ENCODE data around the gene FAS. TPM values are rescaled to one million over a fixed set of nuclear protein-coding genes. Genes with fewer than 3 reads are reported as not detected.

The FAS gene
- total RNA-seq, 3 donors from 2014 or later = 31.8 to 51.0 (median 50.8) TPM

DNA sequence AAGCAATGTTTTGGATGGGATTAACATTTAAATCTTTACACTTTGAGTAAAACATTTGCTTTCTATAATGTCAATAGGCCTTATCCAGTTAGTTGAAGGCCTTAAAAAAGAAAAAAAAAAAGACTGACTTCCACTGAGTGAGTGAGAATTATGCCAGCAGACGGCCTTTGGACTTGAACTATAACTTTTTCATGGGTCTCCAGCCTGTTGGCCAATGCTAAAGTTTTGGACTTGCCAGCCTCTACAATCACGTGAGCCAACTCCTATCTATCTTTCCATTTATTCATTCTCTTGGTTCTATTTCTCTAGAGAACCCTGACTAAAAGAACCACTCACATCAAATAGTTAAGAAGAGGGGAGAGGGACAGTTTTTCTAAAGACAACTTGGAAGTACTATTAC is 2.8 kb upstream of the FAS start:
- H3K9me3 ChIP-seq = no peaks in the 10 kb centered on the region
- intact Hi-C loops (cut with DNase I, micrococcal nuclease) = loop anchor here in 1 of 2 donors (5.0 kb wide), 1 partner anchor 51 kb away; no protein-coding TSS in a partner anchor
- no peak for ATAC-seq
- H3K36me3 ChIP-seq (ENCODE audit: low read depth) = no peaks in the 10 kb centered on the region
- H3K4me1 ChIP-seq (ENCODE audit: low read depth) = peaks cover 22% of the 10 kb centered on the region
- TF ChIP-seq, protein P1, sequence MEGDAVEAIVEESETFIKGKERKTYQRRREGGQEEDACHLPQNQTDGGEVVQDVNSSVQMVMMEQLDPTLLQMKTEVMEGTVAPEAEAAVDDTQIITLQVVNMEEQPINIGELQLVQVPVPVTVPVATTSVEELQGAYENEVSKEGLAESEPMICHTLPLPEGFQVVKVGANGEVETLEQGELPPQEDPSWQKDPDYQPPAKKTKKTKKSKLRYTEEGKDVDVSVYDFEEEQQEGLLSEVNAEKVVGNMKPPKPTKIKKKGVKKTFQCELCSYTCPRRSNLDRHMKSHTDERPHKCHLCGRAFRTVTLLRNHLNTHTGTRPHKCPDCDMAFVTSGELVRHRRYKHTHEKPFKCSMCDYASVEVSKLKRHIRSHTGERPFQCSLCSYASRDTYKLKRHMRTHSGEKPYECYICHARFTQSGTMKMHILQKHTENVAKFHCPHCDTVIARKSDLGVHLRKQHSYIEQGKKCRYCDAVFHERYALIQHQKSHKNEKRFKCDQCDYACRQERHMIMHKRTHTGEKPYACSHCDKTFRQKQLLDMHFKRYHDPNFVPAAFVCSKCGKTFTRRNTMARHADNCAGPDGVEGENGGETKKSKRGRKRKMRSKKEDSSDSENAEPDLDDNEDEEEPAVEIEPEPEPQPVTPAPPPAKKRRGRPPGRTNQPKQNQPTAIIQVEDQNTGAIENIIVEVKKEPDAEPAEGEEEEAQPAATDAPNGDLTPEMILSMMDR (IDR thresholded peaks at IDR 0.05) = no peak
- no peak overlapping the region for H3K4me3 ChIP-seq
- no peak for DNase-seq

DNA sequence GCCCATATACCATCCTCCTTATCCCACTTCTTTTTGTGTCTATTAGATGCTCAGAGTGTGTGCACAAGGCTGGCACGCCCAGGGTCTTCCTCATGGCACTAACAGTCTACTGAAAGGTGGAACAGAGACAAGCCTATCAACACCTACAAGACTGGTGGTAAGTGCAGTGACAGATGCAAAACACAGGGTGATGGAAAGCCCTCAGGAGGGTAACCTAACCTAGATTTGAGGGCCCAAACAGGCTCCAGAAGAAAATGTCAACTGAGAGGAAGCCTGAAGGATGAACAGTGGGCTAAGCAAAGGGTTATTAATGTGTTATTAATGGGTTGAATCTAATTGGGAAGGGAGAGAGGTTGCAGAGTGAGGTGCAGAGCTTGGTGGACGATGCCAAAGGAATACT is 1.2 kb upstream of the FAS start:
- intact Hi-C loops (cut with DNase I, micrococcal nuclease) = loop anchor here in 1 of 2 donors (5.0 kb wide), 1 partner anchor 52 kb away; no protein-coding TSS in a partner anchor
- H3K4me1 ChIP-seq (ENCODE audit: low read depth) = peaks cover 19% of the 10 kb centered on the region

DNA sequence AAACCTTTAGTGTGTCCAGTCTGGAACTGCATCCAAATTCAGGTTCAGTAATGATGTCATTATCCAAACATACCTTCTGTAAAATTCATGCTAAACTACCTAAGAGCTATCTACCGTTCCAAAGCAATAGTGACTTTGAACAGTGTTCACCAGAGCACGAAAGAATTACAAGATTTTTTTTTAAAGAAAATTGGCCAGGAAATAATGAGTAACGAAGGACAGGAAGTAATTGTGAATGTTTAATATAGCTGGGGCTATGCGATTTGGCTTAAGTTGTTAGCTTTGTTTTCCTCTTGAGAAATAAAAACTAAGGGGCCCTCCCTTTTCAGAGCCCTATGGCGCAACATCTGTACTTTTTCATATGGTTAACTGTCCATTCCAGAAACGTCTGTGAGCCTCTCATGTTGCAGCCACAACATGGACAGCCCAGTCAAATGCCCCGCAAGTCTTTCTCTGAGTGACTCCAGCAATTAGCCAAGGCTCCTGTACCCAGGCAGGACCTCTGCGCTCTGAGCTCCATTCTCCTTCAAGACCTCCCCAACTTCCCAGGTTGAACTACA is 694 bp upstream of the FAS start:
- TF ChIP-seq, protein P1 (IDR thresholded peaks at IDR 0.05) = no peak
- no peak for DNase-seq
- peak; percentile 48 for ATAC-seq
- Histone ChIP-seq H3K4me1 (ENCODE audit: low read depth) (peaks cover 22% of the 10 kb centered on the region), H3K36me3 (ENCODE audit: low read depth) (no peaks in the 10 kb centered on the region), H3K9me3 (no peaks in the 10 kb centered on the region), H3K4me3 (peak overlapping the region; percentile 92)
- intact Hi-C loops (cut with DNase I, micrococcal nuclease) = loop anchor here in 1 of 2 donors (5.0 kb wide), 1 partner anchor 53 kb away; no protein-coding TSS in a partner anchor

More for the DNA sequence above, 1.2 kb upstream of the FAS start:
- TF ChIP-seq, protein P1 (IDR thresholded peaks at IDR 0.05) = no peak
- DNase-seq = no peak
- H3K9me3 ChIP-seq = no peaks in the 10 kb centered on the region
- ATAC-seq = no peak
- H3K4me3 ChIP-seq = no peak overlapping the region
- H3K36me3 ChIP-seq (ENCODE audit: low read depth) = no peaks in the 10 kb centered on the region

GRCh38 chr10:88991161-88991898 is 732 bp downstream of the FAS start:
- TF ChIP-seq, protein P1 (IDR thresholded peaks at IDR 0.05) = no peak
- Histone ChIP-seq H3K4me3 (peak overlapping the region; percentile 92), H3K9me3 (no peaks in the 10 kb centered on the region), H3K36me3 (ENCODE audit: low read depth) (no peaks in the 10 kb centered on the region), H3K4me1 (ENCODE audit: low read depth) (peaks cover 36% of the 10 kb centered on the region)
- intact Hi-C loops (cut with DNase I, micrococcal nuclease) = no loop called here
- DNase-seq = peak; percentile 81 to 84 (median 81)
- ATAC-seq = peak; percentile 68

DNA sequence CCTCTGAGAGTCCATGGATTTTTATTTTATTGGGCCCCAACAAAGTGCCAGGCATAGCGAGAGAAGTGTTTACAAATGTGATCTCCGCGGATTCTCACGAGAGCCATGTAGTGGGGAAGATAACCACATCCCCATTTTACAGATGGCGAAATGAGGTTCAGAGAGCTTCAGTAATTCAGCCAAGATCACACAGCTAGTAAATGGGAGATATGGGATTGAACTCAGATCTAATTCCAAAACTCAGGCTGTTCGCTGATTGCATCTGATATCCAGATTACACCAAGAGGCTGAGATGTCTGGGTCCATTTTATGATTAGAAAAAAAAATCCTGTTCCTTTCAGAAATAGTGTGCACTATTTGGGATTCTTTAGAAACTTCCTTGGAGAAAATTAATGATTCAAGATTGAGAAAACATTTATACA is 1.3 kb downstream of the FAS start:
- TF ChIP-seq, protein P1 (IDR thresholded peaks at IDR 0.05) = no peak

More for the DNA sequence above, 1.3 kb downstream of the FAS start:
- no peak for DNase-seq
- peak overlapping the region; percentile 92 for H3K4me3 ChIP-seq
- H3K9me3 ChIP-seq = no peaks in the 10 kb centered on the region
- no peaks in the 10 kb centered on the region for H3K36me3 ChIP-seq (ENCODE audit: low read depth)
- peaks cover 36% of the 10 kb centered on the region for H3K4me1 ChIP-seq (ENCODE audit: low read depth)
- ATAC-seq = peak; percentile 2
- intact Hi-C loops (cut with DNase I, micrococcal nuclease) = no loop called here
